OCI-LY1 (cell line): ENCODE data around the gene CCDC85C.

Experiments used
- H2AFZ ChIP-seq: fragments of 200-600 bp; sonication (generic), shearing (Covaris generic); 2 replicates; pipeline ENCODE4 v1.6.0; 2014; ENCODE audit warnings: antibody characterized with exemption, mild to moderate bottlenecking, low read length
- H3F3A ChIP-seq: fragments of 200-600 bp; sonication (generic), shearing (Covaris generic); 2 replicates; pipeline ENCODE4 v1.6.0; 2014; ENCODE audit warnings: mild to moderate bottlenecking, antibody characterized with exemption, low read length, moderate library complexity; ENCODE audit not compliant: insufficient read depth
- H3K27ac ChIP-seq: fragments of 200-600 bp; sonication (generic); 2 replicates; pipeline ENCODE4 v1.5.1; 2014; ENCODE audit warnings: low read length, mixed run types, mild to moderate bottlenecking, low read depth; ENCODE audit not compliant: poor library complexity, severe bottlenecking
- H3K27me3 ChIP-seq: fragments of 200-600 bp; sonication (generic); 2 replicates; pipeline ENCODE4 v1.6.0; 2014; ENCODE audit warnings: antibody characterized with exemption, mild to moderate bottlenecking, low read length, moderate library complexity; ENCODE audit not compliant: insufficient read depth
- H3K36me3 ChIP-seq: fragments of 200-600 bp; sonication (generic); 2 replicates; pipeline ENCODE4 v1.6.1; 2014; ENCODE audit warnings: mild to moderate bottlenecking, antibody characterized with exemption, low read length, moderate library complexity, mixed read lengths; ENCODE audit not compliant: insufficient read depth
- H3K4me1 ChIP-seq: fragments of 200-600 bp; sonication (generic); 2 replicates; pipeline ENCODE4 v1.5.1; 2014; ENCODE audit warnings: mild to moderate bottlenecking, low read length, moderate library complexity; ENCODE audit not compliant: insufficient read depth, severe bottlenecking
- H3K4me2 ChIP-seq: fragments of 200-600 bp; sonication (generic), shearing (Covaris generic); 2 replicates; pipeline ENCODE4 v1.6.1; 2014; ENCODE audit warnings: low read length
- H3K4me3 ChIP-seq: fragments of 200-600 bp; sonication (generic); 2 replicates; pipeline ENCODE4 v1.5.1; 2014; ENCODE audit warnings: low read length, low read depth, mild to moderate bottlenecking, mixed read lengths; ENCODE audit not compliant: poor library complexity, severe bottlenecking
- H3K79me2 ChIP-seq: fragments of 200-600 bp; shearing (Covaris generic); 2 replicates; pipeline ENCODE4 v1.6.1; 2016; ENCODE audit warnings: mixed run types, low read length, mixed read lengths; ENCODE audit not compliant: insufficient read depth
- H3K9ac ChIP-seq: fragments of 200-600 bp; sonication (generic), shearing (Covaris generic); 2 replicates; pipeline ENCODE4 v1.6.1; 2014; ENCODE audit warnings: mild to moderate bottlenecking, low read length, mixed read lengths
- H3K9me2 ChIP-seq: fragments of 200-600 bp; sonication (generic), shearing (Covaris generic); 2 replicates; pipeline ENCODE4 v1.6.1; 2014; ENCODE audit warnings: low read depth, mild to moderate bottlenecking, low read length, mixed read lengths
- H3K9me3 ChIP-seq: fragments of 200-600 bp; shearing (Covaris generic); 2 replicates; pipeline ENCODE4 v1.6.1; 2014; ENCODE audit warnings: low read length, mixed read lengths
- H4K20me1 ChIP-seq: fragments of 200-600 bp; sonication (generic), shearing (Covaris generic); 2 replicates; pipeline ENCODE4 v1.6.0; 2016; ENCODE audit warnings: mild to moderate bottlenecking, low read length; ENCODE audit not compliant: insufficient read depth
- EZH2 ChIP-seq: fragments of 200-600 bp; sonication (generic), shearing (Covaris generic); IDR thresholded peaks from 2 replicates; pipeline ENCODE4 v1.8.0; 2017; ENCODE audit warnings: borderline replicate concordance, mixed run types, mild to moderate bottlenecking, antibody characterized with exemption, low read length, moderate library complexity, mixed read lengths
- TF ChIP-seq, protein P1 (sequence below): fragments of 200-600 bp; sonication (generic), shearing (Covaris generic); IDR thresholded peaks from 2 replicates; pipeline ENCODE4 v1.5.1; 2017; ENCODE audit warnings: mild to moderate bottlenecking, antibody characterized with exemption, low read length, moderate library complexity, mixed read lengths

Gene CCDC85C

DNA sequence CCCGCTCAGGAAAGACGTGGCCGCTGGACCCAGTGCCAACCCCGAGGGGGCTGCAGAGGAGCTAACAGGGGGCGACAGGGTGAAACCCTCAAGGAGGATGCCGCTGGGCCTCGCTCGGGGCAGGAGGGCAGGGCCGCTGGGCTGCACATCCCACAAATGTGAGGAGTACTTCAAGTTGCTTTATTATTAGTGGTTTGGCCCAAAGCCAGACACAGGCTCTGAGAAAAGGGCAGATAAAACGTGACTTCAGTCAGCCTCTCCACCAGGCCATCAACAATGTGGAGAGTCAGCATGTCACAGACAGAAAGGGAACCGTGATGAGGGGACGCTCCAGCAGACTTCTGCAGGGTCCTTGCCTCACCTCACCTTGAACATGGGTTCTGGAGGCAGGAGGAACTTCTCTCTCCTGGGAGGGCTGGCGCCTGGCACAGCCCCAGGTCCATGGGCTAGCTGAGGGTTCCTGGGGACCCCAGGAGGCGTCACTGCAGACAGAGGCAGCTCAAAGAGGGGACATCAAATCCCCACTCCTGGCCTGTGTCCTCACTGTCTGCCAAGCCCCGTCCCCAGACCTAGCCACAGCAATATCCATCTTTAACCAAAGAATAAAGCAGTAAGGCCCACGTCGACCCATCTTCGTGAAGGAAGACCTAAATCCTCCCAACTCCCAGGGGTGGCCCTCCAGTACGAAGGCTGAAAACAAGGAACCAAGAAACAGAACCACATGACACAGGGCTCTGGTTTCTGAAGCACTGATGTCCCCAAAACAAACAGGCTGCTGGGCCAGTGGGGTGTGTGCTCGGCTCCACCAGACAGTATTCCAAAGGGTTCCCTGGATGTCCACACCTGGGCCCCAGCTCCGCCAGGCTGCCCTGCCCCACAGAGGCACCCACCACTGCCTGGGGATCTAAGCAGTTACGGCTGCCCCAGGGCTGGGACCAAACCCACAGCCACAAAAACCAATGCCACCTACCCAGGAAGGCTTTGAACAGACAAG is 35.1 kb downstream of the CCDC85C start:
- H3K4me2 ChIP-seq = no peak overlapping the region
- TF ChIP-seq EZH2 = no peak
- TF ChIP-seq, protein P1, sequence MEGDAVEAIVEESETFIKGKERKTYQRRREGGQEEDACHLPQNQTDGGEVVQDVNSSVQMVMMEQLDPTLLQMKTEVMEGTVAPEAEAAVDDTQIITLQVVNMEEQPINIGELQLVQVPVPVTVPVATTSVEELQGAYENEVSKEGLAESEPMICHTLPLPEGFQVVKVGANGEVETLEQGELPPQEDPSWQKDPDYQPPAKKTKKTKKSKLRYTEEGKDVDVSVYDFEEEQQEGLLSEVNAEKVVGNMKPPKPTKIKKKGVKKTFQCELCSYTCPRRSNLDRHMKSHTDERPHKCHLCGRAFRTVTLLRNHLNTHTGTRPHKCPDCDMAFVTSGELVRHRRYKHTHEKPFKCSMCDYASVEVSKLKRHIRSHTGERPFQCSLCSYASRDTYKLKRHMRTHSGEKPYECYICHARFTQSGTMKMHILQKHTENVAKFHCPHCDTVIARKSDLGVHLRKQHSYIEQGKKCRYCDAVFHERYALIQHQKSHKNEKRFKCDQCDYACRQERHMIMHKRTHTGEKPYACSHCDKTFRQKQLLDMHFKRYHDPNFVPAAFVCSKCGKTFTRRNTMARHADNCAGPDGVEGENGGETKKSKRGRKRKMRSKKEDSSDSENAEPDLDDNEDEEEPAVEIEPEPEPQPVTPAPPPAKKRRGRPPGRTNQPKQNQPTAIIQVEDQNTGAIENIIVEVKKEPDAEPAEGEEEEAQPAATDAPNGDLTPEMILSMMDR = no peak
- no peaks in the 10 kb centered on the region for H3K9me2 ChIP-seq
- H3K36me3 ChIP-seq = no peaks in the 10 kb centered on the region
- no peak overlapping the region for H3K9ac ChIP-seq
- no peaks in the 10 kb centered on the region for H4K20me1 ChIP-seq
- no peaks in the 10 kb centered on the region for H3K79me2 ChIP-seq
- H3F3A ChIP-seq = no peaks in the 10 kb centered on the region
- H3K4me3 ChIP-seq = no peak overlapping the region
- peaks cover 13% of the 10 kb centered on the region for H3K4me1 ChIP-seq
- H3K27ac ChIP-seq = no peak overlapping the region
- no peak overlapping the region for H2AFZ ChIP-seq
- no peaks in the 10 kb centered on the region for H3K9me3 ChIP-seq
- no peaks in the 10 kb centered on the region; the same call in 1 of the 2 replicates for H3K27me3 ChIP-seq

DNA sequence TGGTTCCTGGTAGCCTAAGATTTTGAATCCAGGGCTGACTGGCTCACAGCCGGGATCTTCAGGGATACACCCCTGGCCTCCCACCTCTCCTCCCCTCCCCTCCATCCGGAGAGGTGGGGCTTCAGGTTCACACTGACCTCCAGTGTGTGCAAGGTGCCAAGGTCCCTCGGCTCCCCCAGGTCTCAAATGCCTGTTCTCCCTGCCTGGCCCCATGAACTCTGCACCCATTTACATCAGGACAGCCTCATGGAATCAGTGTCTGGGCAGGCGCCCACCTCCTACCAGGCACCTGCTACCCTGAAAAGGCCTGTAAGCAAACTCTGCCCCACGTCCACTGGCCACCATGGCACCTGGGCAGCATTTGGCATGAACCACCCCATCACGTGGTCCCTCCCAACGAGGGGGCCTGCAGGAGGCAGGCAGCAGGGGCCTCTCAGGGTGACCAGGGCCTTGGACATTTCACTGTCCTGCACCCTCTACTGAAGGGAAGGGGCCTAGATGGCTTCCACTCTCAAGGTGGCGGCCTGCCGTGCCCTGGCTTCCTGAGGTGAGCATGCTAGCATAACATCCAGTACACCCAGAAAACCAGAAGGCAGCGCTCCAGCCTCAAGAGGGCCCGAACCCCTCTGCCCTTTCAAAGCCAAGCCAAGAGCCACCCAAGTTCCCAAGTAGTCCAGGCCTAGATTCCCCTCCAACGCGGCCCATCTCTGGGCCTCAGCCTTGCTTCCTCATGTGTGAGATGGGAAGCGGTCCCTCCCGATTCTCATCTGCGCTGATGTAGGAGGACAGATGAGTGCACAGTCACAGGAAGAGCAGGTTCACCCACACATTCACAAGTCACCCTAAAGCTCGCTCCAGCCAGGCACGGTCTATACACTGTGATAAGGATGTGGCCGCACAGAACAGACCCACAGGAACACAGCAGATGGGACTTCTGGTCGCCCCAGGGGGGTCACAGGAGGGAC is 37.3 kb downstream of the CCDC85C start:
- H3K9ac ChIP-seq = no peak overlapping the region
- no peaks in the 10 kb centered on the region for H3F3A ChIP-seq
- TF ChIP-seq, protein P1 = no peak
- TF ChIP-seq EZH2 = no peak
- H3K27me3 ChIP-seq = no peaks in the 10 kb centered on the region; the same call in 1 of the 2 replicates
- H2AFZ ChIP-seq = no peak overlapping the region
- H3K4me2 ChIP-seq = no peak overlapping the region
- no peaks in the 10 kb centered on the region for H3K79me2 ChIP-seq
- no peak overlapping the region for H3K27ac ChIP-seq
- no peaks in the 10 kb centered on the region for H3K9me2 ChIP-seq
- H3K36me3 ChIP-seq = no peaks in the 10 kb centered on the region
- peaks cover 13% of the 10 kb centered on the region for H3K4me1 ChIP-seq
- no peaks in the 10 kb centered on the region for H4K20me1 ChIP-seq
- no peak overlapping the region for H3K4me3 ChIP-seq
- no peaks in the 10 kb centered on the region for H3K9me3 ChIP-seq

DNA sequence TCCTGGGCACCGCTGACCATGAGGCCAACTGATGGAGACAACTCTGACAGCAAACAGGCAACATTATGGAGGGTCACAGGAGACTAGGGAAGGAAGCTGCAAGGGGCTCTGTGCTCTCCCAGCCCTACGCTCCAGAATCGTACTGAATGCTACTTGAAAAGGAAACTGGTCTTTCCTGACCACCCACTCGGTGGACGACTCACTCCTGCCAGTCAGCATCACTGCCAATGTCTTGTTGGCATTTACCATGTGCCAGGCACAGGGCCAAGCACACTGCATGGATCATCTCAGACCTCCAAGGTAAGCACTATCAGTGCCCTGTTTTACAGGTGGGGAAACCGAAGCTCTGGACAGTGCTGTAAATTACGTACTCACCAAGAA is 38.0 kb downstream of the CCDC85C start:
- H3K9me2 ChIP-seq = no peaks in the 10 kb centered on the region
- H3K9me3 ChIP-seq = no peaks in the 10 kb centered on the region
- H3K27ac ChIP-seq = no peak overlapping the region
- H3F3A ChIP-seq = no peaks in the 10 kb centered on the region
- H3K9ac ChIP-seq = no peak overlapping the region
- H3K4me1 ChIP-seq = peaks cover 13% of the 10 kb centered on the region
- H3K27me3 ChIP-seq = no peaks in the 10 kb centered on the region; the same call in 1 of the 2 replicates
- TF ChIP-seq, protein P1 = no peak
- no peak for TF ChIP-seq EZH2
- H3K36me3 ChIP-seq = no peaks in the 10 kb centered on the region
- H3K4me3 ChIP-seq = no peak overlapping the region
- H3K4me2 ChIP-seq = no peak overlapping the region
- H3K79me2 ChIP-seq = no peaks in the 10 kb centered on the region
- no peaks in the 10 kb centered on the region for H4K20me1 ChIP-seq
- no peak overlapping the region for H2AFZ ChIP-seq
